Kasumi-1 (cell line): ENCODE measurements around the gene TMEFF1.
"Not testable (repeated sequence)": the region's sequence is repeated elsewhere in the genome, so short reads cannot be mapped to it uniquely, and the experiment has no call there.

Experiments
- DNase-seq, 2 experiments: peaks; one replicate each; lab custom pipeline; 2025; lab: John Stamatoyannopoulos, UW

Gene TMEFF1

DNA sequence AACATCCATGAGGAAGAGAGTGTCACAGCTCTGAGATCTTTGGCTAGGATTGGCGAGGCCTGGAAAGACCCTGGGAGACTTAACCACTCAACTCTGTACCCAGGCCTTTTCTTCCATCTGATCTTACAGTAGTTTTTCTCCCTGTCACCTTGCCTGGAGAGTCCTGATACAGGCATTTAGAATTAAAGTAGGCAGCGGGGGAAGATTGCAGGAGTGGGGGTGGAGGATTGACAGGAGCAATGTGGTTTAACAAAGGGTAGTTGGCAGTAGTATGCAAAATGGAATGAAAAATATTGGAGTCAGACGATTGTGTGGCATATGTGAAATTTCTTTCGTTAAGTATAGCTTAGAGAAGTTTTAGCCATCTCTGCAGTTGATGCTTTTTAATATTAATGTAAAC lies 16.9 kb downstream of the TMEFF1 start:
- no peak for DNase-seq

DNA sequence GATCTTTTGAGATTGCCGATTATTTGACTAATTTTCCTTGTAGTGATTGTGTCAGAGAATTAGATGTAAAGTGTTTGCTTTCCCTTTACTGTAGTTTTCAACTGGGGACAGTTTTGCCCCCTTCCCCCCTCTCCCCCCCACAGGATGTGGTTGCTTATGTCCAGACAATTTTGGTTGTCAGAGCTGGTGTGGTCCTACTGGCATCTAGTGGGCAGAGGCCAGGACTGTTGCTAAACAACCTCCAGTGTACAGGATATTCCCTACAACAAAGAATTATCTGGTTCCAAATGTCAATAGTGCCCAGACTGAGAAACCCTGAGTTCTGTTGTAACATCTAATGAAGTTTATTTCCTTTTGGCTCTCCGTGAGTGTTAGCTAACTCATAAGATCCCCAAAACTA lies 20.0 kb downstream of the TMEFF1 start:
- no peak for DNase-seq

DNA sequence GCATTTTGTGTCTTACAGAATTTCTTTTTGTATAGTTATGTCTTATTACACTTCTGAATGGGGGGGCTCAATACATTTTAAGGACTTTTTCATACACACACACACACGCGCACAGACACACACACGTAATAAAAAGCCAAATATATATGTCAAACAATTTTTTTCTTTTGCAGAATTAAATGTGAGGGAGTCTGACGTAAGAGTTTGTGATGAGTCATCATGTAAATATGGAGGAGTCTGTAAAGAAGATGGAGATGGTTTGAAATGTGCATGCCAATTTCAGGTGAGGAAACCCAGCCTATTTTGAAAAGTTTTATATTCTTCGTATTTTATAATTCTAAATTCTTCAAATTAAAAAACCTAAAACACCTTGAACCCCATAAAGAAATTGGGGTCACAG lies 25.6 kb downstream of the TMEFF1 start:
- DNase-seq: no peak

DNA sequence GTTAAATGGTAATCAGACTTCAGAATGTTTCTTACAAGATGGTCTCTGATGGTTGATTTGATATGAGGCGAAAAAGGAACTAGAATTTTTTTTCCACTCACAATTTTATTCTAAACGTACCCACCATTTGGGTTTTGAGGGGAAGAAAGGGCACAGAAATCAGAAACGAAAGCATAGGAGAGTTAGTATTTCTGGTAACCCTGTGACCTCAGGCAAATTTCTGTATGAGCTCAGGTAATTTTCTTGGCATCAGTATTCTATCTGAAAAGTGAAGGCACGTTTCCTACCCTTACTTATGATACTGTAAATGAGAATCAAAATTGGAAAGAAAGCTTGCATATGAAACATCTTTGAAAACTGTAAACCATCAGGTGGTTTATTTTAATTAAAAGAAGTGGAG lies 26.5 kb downstream of the TMEFF1 start:
- DNase-seq: no peak

DNA sequence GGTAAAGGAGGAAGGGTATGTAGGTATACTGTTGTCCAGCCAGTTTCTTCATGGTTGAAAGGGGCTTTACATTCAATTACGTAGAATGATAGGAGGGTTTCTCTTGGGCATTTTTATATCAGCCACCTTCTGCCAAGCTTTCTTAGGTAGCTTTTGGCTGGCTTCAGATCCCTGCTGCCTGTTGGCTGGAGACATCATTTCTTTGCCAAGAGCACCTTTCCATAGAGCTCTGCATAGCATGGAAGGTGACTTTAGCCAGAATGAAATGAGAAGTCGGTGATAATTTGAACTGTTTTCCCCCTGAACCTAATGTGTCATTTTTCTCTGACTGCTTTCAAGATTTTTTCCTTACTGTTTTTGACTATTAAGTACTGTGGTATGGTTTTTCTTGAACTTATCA lies 26.9 kb downstream of the TMEFF1 start:
- DNase-seq: no peak

DNA sequence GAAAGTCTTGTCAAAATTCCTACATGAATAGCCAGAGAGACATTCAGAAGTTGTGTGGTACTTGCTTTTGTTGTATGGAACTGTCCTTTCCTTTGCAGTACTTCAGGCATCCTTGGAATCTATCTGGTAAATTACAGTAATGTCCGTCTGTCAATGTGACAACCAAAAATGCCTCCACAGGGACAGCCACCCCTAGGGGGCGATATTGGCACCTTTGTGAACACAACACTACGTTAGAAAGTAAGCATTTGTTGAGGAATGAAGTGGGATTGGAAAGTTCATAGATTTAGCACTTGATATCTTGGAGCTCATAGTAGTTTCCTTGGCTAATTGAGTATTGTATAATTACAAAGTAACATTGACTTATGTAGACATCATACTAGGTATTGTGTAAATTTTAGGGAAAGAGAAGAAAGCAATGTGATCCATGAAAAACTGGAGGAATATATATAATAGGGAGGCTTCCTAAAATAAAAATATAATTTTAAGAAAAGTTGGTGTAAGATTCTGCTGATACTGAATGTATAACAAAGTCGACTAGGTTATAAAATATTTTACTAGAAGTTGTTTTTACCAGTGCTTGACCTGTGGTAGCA lies 32.7 kb downstream of the TMEFF1 start:
- peak; percentile 65 to 75 for DNase-seq

DNA sequence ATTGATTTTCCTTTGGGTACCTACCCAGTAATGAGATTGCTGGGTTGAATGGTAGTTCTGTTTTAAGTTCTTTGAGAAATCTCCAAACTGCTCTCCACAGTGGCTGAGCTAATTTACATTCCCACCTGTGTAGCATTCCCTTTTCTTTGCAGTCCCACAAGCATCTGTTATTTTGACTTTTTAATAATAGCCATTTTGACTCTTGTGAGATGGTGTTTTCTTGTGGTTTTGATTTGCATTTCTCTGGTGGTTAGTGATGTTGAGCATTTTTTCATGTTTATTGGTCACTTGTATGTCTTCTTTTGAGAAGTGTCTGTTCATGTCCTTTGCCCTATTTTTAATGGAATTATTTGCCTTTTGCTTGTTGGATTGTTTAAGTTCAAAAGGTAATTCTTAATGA lies 34.4 kb downstream of the TMEFF1 start:
- DNase-seq: not testable (repeated sequence)

DNA sequence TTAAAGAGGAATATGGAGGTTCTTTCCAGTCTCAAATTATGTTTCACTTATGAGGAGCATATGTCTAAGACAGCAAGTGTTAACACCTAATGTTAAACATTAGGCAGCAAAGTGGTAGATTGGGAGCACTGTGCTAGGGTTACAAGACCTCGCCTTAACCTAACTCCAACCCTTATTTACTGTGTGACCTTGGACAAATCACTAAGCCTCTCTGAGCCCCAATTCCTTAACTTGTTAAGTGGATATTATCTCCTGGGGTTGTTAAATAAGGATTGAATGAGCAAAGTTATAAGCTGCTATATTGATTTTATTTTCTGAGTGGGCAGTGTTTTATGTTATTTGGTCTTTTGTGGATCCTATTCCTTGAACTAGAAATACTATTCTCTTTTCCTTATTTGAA lies 38.3 kb downstream of the TMEFF1 start:
- DNase-seq: no peak

DNA sequence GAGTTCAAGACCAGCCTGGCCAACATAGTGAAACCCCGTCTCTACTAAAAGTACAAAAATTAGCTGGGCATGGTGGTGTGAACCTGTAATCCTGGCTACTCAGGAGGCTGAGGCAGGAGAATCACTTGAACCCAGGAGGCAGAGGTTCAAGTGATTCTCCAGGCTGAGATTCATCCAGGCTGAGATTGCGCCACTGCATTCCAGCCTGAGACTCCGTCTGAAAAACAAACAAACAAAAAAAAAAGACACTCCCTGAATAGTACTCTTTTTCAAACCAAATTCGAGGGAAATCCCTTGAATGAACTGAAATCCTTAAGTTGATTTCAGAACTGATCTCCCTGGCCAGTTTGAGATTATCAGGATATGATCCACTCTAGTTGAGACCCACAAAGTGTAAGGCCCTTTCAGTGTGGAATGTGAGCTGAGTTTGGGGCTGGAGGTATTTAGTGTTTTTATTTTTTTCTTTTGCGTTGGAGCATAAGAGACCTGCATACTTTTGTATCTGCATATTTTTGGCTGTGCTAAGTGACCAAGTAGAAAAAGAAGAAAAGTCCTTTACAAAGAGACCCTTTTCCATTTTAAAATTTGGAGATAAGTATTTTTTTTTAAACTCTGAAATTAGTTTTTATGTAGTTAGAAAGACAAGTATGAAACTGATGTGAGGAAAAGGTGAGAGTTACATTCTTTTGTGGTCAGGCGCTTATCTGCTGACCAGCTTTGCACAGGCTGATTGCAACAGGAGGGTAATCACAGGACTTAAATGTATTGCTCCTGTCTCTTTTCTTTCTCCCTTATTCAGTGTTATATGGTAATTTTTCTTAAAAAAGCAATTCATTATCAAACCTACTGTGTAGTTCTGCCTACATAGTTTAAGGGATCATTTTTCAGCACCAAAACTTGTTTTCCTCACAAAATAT lies 42.9 kb downstream of the TMEFF1 start:
- DNase-seq: no peak

DNA sequence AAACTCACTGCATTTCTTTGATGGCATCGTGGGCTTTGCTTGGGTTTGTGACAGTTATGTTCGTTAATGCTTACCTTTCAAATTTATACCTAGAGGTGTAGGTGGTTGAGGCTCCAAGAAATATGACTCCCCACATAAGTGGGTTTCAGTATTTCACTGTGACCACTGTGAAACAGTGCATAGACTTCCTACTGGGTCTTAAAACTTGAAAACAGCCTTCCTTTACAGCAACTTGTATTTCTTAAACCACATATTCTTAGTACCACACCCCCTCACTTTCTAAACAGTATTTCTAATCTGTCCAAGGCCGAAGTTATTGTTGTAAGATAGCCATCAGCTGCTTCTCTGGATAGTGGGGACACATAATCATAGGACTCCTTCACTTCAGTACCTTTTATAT lies 48.3 kb downstream of the TMEFF1 start:
- no peak for DNase-seq

DNA sequence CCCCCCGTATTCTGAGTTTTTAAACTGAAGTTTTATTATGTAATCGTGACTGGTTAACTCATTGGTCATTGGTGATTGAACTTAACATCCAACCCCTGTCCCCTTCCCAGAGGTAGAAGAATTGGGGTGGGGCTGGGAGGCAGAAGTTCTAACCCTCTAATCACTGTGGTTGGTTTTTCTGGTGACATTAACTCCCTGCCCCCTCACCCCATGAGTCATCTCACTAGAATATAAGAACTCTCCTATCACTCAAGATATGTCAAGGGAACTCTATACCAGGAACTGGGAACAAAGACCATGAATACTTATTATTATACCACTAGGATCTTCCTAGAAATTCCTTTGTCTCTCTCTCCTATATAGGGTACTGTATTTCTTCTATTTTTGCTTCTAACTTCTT lies 52.6 kb downstream of the TMEFF1 start:
- no peak for DNase-seq

DNA sequence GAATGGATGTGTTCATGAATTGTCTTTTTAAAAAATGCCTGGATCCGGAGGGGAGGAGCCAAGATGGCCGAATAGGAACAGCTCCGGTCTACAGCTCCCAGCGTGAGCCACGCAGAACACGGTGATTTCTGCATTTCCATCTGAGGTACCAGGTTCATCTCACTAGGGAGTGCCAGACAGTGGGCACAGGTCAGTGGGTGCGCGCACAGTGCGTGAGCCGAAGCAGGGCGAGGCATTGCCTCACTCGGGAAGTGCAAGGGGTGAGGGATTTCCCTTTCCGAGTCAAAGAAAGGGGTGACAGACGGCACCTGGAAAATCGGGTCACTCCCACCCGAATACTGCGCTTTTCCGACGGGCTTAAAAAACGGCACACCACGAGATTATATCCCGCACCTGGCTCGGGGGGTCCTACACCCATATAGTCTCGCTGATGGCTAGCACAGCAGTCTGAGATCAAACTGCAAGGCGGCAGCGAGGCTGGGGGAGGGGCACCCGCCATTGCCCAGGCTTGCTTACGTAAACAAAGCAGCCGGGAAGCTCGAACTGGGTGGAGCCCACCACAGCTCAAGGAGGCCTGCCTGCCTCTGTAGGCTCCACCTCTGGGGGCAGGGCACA lies 54.3 kb downstream of the TMEFF1 start:
- not testable (repeated sequence) for DNase-seq

DNA sequence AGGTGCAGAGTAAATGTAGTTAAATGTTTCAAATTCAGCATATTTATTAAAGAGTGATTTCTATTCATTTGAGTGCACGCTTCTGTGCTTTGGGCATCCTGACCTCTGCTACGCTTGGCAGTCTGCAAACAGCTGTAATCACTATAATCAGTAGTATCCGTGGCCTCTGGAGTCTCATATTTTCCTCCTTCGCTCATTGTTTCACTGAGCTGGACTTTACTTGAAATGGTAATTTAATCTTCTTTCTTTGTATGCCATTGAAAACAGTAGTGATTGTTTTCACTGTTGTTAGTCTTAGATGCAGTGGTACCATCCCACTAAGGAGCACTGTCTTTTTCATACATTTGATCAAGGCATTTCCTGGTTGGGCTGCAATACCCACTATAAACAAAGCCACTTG lies 61.5 kb downstream of the TMEFF1 start:
- DNase-seq: no peak

DNA sequence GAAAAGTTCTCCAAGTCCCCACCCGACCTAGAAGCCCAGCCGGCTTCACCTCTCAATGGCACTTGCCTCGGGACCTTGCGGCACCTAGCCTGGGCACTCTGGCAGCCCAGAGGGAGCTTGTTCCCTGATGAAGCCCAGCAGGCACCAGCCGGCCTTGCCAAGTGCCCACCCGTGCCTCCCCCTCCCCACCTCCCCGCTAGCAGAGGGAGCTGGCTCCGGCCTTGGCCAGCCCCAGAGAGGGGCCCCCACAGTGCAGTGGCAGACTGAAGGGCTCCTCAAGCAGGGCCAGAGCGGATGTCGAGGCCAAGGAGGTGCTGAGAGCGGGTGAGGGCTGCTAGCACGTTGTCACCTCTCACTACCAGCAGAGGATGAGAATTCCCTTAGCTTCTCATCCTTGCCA lies 67.4 kb downstream of the TMEFF1 start:
- DNase-seq: no peak

DNA sequence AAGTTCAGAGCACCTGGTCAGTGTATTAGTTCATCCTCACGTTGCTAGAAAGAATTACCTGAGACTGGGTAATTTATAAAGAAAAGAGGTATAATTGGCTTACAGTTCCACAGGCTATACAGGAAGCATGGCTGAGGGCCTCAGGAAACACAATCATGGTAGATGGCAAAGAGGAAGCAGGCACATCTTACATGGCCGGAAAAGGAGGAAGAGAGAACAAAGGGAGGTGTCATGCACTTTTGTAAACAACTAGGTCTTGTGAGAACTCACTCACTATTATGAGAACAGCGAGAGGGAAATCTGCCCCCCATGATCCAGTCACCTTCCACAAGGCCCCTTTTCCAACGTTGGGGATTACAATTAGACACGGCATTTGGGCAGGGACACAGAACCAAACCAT lies 76.1 kb downstream of the TMEFF1 start:
- DNase-seq: peak; percentile 2 to 14

DNA sequence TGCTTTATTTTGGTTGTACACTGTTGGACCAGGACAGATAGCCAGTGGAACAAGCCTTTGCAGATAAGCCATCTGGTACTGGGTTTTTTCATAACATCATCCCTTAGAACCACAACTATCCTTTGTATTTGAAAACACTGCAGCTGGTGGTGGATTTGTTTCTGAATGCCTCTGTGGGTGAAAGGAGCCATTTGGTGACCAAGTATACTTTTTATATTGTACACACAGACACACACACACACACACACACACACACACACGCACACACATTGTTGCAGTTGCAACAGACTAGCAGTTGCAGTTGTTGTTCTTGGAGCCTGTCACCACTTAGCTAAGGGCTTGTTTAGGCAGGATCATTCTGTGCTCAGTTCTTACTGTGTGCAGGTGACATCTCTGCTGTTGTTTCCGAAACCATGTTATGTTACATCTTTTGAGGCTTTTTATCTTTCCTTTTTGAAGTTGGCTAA lies 82.0 kb downstream of the TMEFF1 start:
- no peak for DNase-seq

DNA sequence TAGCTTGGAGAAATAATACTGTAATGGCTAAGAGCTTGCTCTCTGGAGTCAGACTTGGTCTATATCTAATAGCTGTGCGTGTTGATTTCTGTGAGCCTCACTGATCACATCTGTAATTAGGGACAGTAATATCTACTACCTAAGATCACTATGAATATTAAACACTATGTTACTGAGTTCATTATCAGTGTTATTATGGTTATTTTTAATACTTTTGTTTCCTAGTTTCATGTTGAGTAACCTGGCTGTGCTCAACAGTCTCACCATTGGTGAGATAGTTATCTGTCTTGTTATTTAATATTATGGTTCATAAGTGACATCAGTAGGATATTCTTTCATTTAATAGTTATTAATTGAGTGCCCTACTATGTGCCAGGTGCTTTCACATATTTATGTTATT lies 82.5 kb downstream of the TMEFF1 start:
- DNase-seq: no peak

DNA sequence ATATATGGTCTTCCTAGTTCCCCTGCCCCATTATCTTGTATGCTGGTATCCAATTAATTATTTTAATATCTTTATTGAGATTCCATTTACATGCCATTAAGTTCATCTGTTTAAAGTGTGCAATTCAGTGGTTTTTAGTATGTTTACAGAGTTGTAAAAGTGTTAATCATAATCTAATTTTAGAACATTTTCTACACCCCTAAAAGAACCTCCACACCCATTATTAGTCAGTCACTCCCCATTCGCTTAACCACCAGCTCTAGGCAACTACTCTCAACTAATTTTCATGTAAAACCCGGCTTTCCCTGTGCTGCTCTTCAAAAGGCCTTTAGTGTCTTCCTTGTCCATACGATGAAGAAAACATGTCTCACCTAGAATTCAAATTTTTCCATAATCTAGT lies 84.1 kb downstream of the TMEFF1 start:
- no peak for DNase-seq

DNA sequence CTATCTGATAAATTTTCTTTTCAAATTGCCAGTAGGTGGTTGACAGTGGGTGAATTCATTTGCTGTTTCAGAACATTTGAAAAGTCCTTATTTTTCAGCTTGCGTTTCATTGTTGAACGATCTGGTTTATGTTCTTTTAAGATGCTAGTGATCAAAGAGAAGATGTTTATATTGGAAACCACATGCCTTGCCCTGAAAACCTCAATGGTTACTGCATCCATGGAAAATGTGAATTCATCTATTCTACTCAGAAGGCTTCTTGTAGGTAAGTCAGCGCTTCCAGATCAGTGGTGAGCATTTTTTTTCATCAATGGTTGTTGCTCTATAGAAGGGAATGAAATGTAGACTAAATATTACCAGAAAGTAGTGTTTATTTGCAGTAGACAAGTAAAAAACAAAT lies 88.3 kb downstream of the TMEFF1 start:
- DNase-seq: no peak

DNA sequence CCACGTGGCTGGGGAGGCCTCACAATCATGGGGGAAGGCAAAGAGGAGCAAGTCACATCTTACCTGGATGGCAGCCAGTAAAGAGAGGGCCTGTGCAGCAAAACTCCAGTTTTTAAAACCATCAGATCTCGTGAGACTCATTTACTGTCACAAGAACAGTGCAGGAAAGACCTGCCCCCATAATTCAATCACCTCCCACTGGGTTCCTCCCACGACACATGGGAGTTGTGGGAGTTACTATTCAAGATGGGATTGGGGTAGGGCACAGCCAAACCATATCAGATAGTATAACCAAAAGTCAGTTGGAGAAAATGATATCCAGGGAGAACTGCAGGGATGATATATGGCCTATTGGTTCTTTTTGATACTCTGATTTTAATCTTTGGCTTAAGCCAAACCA lies 94.9 kb downstream of the TMEFF1 start:
- DNase-seq: no peak

DNA sequence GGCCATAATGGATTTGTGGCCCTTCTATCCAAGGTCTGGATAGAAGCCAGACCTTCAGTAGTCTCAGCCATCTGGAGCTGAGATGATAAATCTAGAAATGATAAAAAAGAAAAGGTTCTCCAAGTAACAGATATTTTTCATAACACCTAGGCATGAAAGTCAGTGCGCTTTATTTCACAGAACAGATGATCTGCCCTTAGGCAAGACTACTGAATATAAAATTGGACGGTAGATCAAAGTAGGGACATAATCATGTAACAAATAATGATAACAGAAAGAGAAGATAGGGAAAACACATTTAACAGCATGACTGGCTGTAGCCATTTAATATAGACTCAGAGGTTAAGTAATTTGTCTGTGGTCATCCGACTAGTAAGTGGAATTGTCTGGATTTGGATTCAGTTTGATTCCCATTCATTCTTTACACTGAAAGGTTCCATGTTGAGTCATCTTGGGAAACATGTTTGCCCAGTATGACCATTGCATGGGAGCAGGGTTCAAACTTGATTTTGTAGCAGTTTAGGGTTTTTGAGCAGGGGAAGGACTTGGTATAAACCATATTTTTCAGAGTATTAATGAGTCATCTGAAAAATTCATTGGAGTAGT lies 100.8 kb downstream of the TMEFF1 start:
- no peak for DNase-seq

DNA sequence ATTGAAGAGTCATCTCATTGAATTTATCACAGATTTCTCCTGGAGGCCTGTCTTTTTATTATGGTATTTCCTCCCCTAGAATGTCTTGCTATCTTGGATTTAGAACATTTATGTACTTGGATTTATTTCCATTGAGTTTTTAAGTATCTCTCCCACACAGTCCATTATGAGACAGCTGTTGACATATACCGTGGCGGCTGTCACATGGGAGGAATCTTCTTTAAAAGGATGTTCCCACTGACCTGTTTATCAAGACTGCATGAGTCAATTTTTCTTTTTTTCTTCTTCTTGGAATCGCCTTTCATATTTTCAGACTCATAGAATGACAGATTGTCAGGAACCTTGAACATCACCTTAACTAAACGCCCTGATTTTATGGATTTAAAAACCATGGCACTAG lies 102.1 kb downstream of the TMEFF1 start:
- DNase-seq: no peak
